ENCODE measurements around the gene PHYHIPL. TPM values are rescaled to one million over a fixed set of nuclear protein-coding genes. Genes with fewer than 3 reads are reported as not detected.

PHYHIPL gene
- total and polyA plus RNA-seq, 12 donors, result 3.2 to 59.5 (median 21.7) TPM

DNA sequence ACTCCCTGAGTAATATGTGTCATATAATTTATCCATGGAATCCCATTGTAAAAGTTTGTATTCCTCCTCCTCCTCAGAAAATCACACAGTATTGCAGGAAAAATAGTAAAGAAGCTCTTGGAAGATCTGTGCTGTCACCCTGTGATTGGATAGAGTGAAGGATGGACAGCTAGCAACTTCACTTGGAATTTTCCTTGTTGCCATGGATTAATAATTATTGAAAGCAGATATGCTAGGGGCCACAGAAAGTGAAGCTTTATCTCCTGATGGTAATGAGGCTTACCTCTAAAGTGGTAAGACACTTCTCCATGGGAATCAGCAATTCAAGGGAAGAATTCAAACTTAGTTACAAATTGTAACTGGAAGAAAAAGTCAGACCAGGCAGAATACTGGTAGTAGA, 48.8 kb downstream of the PHYHIPL start:
- intact Hi-C loops (cut with DNase I), result no loop called here
- Histone ChIP-seq H3K36me3 (replicated peaks in 1 of 2) (no peaks in the 10 kb centered on the region), H3K4me1 (replicated peaks in 1 of 2) (peaks cover 0 to 8% of the 10 kb centered on the region in 2 donors), H3K9me3 (replicated peaks in 1 of 3) (no peaks in the 10 kb centered on the region), H3K4me3 (no peak overlapping the region), H3K27me3 (no peaks in the 10 kb centered on the region), H3K27ac (no peak overlapping the region)
- DNase-seq, result no peak
- TF ChIP-seq, protein P1, sequence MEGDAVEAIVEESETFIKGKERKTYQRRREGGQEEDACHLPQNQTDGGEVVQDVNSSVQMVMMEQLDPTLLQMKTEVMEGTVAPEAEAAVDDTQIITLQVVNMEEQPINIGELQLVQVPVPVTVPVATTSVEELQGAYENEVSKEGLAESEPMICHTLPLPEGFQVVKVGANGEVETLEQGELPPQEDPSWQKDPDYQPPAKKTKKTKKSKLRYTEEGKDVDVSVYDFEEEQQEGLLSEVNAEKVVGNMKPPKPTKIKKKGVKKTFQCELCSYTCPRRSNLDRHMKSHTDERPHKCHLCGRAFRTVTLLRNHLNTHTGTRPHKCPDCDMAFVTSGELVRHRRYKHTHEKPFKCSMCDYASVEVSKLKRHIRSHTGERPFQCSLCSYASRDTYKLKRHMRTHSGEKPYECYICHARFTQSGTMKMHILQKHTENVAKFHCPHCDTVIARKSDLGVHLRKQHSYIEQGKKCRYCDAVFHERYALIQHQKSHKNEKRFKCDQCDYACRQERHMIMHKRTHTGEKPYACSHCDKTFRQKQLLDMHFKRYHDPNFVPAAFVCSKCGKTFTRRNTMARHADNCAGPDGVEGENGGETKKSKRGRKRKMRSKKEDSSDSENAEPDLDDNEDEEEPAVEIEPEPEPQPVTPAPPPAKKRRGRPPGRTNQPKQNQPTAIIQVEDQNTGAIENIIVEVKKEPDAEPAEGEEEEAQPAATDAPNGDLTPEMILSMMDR (IDR thresholded peaks at IDR 0.05), result no peak
- no peak for TF ChIP-seq POLR2A (IDR thresholded peaks at IDR 0.05)

DNA sequence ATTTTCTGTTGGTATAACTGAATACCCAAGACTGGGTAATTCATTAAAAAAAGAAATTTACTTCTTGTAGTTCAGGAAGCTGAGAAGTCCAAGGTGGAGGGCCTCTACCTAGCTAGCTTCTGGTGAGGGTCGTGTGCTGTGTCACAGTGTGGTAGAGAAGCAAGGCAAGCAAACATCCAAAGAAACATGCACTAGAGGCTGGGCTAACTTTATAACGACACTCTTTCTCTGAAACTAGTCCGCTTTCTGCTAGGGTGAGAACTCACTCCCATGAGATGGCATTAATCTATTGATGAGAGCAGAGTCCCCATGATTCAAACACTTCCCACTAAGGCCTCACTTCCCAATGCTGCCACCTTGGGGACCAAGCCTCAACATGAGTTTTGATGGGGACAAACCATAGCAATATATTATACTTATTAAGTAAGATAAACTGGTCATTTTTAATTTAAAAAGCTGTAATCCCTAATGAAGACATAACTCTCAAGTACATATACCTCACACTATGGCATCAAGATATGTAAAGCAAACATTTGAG, 50.8 kb downstream of the PHYHIPL start:
- intact Hi-C loops (cut with DNase I), result no loop called here
- no peaks in the 10 kb centered on the region for H3K27me3 ChIP-seq
- TF ChIP-seq, protein P1 (IDR thresholded peaks at IDR 0.05), result no peak
- TF ChIP-seq POLR2A (IDR thresholded peaks at IDR 0.05), result no peak
- H3K4me3 ChIP-seq, result no peak overlapping the region
- H3K36me3 ChIP-seq (replicated peaks in 1 of 2), result no peaks in the 10 kb centered on the region
- H3K27ac ChIP-seq, result no peak overlapping the region
- no peak for DNase-seq
- peaks cover 0 to 17% of the 10 kb centered on the region in 2 donors for H3K4me1 ChIP-seq (replicated peaks in 1 of 2)
- H3K9me3 ChIP-seq (replicated peaks in 1 of 3), result no peaks in the 10 kb centered on the region
- WGBS, 4 donors, result 93 to 95% (median 94%) methylated on average over 3 of the region's 3 CpGs

DNA sequence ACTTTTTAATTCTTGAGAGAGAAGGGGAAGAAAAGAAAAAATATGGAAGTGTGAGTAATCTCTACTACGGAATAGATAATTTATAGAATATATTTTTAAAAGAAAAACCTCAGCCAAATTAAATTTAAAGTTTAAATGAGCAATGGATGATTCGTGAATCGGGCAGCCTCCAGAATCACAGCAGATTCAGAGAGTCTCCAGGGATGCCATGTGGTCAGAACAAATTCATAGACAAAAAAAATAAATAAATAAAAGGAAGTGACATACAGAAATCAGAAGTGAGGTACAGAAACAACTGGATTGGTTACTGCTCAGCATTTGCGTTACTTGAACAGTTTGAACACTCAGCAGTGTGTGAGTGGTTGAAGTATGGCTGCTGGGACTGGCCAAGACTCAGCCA, 53.0 kb downstream of the PHYHIPL start:
- DNase-seq, result no peak
- H3K27ac ChIP-seq, result no peak overlapping the region
- 90 to 96% (median 95%) methylated on average over 4 of the region's 4 CpGs for WGBS, 4 donors
- no peaks in the 10 kb centered on the region for H3K9me3 ChIP-seq (replicated peaks in 1 of 3)
- no peak for TF ChIP-seq POLR2A (IDR thresholded peaks at IDR 0.05)
- TF ChIP-seq, protein P1 (IDR thresholded peaks at IDR 0.05), result no peak
- no peak overlapping the region for H3K4me3 ChIP-seq
- H3K4me1 ChIP-seq (replicated peaks in 1 of 2), result peaks cover 0 to 12% of the 10 kb centered on the region in 2 donors
- intact Hi-C loops (cut with DNase I), result no loop called here
- H3K36me3 ChIP-seq (replicated peaks in 1 of 2), result no peaks in the 10 kb centered on the region
- no peaks in the 10 kb centered on the region for H3K27me3 ChIP-seq

DNA sequence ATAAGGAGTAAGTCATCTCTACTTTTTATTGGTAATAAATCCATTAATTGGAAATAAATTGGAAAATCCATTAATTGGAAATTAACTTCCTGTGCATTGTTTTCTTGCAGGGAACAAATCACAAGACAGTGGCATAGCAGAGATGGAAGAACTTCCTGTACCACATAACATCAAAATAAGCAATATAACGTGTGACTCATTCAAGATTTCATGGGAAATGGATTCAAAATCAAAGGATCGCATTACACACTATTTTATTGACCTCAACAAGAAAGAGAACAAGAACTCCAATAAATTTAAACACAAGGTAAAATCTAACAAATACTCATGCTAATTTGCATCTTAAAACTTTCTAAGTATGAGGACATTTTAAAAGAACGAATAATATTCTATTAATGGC, 57.8 kb downstream of the PHYHIPL start:
- Histone ChIP-seq H3K9me3 (replicated peaks in 1 of 3) (no peaks in the 10 kb centered on the region), H3K27ac (no peak overlapping the region), H3K4me3 (no peak overlapping the region), H3K4me1 (replicated peaks in 1 of 2) (peaks cover 0 to 12% of the 10 kb centered on the region in 2 donors), H3K36me3 (replicated peaks in 1 of 2) (no peaks in the 10 kb centered on the region), H3K27me3 (no peaks in the 10 kb centered on the region)
- no peak for TF ChIP-seq POLR2A (IDR thresholded peaks at IDR 0.05)
- TF ChIP-seq, protein P1 (IDR thresholded peaks at IDR 0.05), result no peak
- intact Hi-C loops (cut with DNase I), result no loop called here
- WGBS, 4 donors, result 68 to 81% (median 73%) methylated on average over 3 of the region's 3 CpGs
- no peak for DNase-seq
